ENCODE measurements around the gene CD2.

CD2 gene

DNA sequence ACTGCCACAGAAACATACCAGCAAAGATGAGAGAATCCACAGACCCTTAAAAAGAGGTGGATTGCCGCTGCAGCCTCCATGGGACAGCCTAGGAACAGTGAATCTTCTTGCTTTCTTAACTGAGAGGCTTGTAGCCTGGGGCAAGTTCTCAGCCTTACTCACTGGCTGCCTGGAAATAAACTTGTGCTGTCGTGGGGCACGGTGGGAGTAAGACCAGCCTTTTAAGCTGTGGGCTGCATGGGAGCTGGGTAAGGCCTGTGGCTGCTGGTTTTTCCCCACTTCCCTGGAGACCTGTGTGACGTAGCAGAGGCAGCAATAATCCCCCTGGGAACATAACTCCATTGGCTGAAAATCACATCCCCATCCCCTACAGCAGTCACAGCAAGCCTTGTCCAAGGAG is 30.8 kb downstream of the CD2 start:
- no peak for DNase-seq

DNA sequence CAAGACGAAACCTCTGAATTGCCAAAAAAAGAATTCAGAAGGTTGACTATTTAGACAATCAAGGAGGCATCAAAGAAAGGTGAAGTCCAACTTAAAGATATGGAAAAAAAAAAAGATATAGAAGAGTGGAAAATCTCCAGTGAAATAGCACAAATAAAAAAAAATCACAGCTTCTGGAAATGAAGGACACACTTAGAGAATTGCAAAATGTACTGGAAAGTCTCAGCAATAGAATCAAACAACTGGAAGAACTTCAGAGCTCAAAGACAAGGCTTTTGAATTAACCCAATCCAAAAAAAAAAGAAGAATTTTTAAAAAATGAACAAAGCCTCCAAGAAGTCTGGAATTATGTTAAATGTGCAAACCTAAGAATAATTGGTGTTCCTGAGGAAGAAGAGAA is 31.8 kb downstream of the CD2 start:
- DNase-seq: no peak

DNA sequence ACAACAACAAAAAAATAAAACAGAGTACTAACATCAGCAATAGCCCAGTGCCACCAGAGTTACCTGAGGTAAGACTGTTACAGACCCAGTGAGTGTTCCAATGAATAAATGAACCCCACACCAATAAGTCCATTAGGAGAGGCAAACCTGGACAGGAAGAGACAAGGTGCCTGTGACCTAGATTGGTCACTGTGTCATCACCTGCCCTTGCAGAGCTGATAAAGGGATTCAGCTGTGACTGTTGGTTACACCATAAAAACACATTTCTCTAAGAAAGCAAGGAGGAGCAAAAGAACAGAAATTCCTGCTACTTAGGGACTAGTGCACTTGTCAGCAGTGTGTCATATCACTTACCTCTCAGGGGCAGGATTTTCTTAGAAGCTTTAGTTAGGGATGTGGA is 37.5 kb downstream of the CD2 start:
- DNase-seq: no peak

DNA sequence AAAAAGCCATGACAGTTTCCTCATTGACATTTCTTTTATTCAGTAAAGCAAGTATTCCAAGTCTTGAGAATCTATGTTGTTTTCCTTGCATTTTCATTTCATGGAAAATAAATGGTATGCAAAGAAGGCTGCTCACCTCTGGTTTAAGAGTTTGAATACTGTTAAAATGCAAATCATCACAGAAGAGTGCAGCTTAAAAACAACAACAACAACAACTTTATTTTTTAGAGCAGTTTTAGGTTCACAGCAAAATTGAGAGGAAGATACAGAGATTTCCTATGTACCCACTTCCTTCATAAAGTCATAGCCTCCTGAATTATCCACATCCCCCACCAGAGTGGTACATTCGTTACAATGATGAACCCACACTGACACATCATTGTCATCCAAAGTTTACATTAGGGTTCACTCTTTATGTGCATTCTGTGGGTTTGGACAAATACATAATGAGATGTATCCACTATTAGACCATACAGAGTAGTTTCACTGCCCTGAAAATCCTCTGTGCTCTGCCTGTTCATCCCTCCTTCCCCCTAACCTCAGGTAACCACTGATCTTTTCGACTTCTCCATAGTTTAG is 39.2 kb downstream of the CD2 start:
- no peak for DNase-seq

DNA sequence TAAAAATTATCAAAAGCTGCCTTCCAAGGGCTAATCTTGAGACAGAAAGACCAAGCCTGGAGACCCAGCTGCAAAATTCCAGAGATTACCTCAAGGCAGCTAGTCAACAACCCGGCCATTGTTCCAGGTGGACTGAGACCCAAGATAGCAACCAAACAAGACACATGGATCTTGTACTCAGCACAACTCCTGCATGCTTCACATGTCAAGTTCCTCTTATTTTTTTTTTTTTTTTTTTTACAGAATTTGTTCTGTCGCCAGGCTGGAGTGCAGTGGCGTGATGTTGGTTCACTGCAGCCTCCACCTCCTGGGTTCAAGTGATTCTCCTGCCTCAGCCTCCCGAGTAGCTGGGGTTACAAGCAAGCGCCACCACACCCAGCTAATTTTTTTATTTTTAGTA is 40.1 kb downstream of the CD2 start:
- no peak for DNase-seq

DNA sequence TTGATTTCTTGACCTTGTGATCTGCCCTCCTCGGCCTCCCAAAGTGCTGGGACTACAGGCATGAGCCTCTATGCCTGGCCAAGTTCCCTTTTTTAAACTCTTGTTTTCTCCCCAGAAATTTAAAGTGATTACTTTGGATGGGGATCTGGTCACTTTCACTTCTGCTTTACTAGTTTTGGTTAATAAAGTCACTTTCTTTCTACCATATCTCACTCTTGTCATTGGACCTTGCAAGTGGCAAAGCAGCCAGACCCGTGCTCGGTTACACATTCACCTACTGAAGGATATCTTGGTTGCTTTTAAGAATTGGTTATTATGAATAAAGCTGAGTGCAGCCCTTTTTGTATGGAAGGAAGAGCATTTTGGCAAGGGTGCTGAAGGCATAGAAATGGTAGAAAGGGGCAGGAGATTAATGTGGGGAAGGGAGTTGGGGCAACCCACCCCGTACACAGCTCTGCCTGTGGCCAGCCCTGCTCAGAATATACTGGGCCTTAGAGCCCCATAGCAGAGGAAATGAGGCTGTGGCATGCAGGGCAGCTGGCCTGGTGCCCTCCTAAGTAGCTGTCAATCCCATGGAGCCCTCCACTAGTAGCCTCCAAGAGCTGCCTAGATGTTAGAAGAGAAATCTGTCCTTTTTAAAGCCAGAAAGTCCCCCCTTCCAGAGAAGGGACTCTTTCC is 40.7 kb downstream of the CD2 start:
- DNase-seq: no peak

DNA sequence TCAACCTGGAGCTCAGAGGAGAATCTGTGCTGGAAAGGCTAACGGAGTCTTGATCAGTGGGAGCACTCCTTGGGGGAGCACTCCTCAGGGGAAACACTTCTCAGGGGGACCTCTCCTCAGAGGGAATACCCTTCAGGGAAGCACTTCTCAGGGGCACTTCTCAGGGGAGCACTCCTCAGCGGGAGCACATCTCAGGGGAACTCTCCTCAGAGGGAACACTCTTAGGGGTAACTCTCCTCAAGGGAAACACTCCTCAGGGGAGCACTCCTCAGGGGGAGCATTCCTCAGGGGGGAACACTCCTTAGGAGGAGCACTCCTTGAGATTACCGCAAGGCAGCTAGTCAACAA is 41.2 kb downstream of the CD2 start:
- no peak for DNase-seq

DNA sequence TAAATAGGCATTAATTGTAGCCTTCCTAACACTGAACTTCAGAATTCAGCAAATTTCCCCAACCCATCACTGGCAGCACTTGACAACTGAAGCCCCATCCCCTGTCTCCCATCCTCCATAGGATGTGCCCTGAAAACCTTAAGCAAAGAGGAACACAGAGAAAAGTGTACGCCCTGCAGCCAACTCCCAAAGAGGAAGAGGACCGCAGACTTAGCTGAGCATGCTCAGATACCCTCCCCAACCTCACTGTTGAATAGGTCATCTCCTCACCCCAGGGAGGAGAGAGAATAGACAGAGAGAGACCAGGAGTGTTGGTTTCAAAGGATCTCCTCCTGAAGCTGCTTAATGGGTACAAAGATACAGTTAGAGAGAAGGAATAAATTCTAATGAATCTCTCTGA is 50.5 kb downstream of the CD2 start:
- DNase-seq: no peak

DNA sequence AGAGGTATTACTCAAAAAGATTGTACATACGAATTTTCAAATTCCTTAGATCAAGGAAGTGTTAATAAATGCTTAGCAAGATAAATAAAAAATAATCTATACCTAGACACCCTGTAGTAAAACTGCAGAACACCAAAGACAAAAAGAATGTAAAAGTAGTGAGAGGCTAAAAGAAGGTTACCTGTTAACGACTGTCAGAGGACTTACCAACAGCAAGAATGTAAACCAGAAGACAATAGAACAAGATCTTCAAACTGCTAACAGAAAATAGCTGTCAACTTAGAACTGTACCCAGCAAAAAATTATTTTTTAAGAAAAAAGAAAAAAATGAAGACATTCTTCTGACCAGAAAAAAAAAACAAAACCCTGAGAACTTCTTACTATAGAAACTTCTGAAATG is 51.2 kb downstream of the CD2 start:
- DNase-seq: no peak

DNA sequence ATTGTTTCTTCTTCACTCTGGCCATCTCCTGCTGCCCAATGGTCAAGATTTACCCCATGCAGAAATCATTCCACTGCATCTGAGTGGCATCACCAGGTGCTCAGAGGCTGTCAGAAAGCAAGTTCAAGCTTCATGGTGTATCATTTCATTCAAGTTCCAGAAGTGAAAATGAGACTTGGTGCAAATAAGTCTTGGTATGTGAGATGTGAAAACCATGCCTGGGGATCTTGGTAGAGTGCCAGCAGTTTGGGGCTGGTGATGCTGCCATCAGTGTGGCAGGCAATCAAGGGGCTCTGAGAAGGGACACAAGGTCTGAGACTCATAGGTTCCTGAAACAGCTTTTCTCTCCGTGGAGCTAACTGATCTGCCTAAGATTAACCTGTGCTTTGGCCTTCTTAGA is 52.0 kb downstream of the CD2 start:
- no peak for DNase-seq

DNA sequence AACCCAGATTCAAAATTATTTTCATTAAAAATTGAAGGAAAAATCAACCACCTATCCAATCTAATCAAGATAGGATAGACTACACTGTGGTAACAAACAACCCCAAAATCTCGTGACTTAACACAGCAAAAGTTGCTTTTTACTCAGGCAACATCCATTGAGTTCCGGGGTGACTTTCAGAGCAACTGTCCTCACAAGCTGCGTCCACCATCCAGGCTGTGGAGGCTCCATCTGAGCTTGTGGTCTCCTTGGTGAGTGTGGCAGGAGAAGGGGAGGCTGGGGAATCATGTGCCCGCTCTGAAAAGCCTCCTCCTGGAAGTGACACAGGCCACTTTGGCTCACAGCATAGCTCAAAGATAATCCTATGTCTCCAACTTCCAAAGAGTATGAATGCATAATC is 52.4 kb downstream of the CD2 start:
- no peak for DNase-seq

DNA sequence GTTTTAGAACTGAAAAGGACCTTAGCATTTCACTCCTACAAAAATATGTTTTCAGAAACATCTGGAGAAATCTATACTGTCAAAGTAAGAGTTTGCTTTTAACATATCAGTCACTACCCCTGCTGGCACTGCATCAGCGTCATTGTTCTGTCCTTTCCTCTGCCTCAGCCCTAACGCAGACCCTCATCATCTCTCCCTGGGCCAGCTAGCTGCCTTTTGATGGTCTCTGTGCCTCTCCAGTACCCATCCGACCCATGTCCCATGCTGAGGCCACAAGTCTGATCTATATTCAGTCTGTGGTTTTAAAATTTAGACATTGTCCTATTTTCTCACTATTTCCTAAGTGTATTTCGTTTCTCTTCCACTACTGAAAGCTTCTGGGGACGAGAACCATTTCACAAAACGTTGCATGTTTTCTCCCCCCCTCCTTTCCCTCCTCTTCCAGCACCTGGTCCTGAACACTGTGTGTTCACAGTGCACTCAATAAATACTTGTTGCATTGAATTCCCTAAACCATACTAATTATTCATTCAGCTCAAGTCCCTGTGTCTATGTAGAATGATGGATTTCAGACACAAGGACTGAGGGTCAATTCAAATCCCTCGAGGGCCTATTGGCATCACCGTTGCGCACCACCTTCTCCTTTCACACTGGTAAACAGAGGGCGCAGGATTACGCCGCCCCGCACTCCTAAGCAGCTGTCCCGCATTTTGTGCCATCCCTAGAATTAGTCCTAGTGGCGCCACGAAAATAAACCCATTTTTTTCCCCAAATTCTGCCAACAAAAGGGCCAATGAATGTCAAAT is 53.4 kb downstream of the CD2 start:
- no peak for DNase-seq

DNA sequence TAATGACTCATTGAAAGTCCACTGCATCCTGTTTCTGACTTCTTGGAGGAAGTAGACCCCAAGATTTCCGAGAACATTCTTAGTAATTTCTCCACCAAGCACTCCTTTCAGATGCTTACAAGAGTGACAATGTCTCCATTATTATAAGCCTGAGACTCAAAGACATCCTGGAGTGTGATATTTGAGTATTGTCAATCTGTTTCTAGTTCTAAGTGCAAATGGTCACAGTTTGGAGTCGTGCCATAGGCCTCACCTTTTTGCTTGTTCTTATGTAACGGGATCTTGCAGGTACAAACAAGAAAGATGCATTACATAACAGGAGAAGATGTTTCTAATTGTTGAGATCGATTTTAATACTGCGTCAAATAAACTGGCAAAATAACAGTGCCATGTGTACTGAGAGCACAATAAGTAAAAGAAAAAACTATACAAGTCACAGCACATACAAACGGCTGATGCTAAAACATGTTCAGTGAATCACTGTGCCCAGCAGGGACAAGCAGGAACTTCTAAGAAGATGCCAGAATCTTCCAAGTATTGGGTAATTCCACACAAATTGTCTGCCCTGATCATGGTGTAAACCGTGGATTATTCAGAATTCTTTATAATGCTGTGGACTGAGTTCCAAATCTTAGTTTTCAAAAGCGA is 54.1 kb downstream of the CD2 start:
- no peak for DNase-seq

DNA sequence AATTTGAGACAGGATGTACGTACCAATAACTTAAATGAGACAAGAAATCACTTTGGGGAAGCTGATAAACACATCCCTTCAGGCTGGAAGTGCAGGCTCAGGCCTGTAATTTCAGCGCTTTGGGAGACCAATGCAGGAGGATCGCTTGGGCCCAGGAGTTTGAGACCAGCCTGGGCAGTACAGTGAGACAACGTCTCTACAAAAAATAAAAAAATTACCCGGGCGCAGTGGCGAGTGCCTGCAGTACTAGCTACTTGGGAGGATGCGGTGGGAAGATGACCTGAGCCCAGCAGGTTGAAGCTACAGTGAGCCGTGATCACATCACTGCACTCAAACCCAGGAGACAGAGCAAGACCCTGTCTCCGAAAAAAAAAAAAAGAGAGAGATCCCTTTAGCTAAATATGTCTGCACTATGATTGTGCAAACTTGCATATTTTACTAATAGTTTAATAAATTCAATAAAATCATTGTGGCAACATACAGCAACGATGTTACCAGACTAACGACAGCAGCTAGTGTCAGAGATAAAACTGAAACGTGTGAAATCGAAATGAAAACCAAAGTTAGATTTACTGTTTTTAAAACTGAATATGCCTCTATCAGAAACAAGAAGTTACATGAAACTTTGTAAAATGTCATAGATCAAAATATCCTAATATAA is 54.7 kb downstream of the CD2 start:
- DNase-seq: no peak

DNA sequence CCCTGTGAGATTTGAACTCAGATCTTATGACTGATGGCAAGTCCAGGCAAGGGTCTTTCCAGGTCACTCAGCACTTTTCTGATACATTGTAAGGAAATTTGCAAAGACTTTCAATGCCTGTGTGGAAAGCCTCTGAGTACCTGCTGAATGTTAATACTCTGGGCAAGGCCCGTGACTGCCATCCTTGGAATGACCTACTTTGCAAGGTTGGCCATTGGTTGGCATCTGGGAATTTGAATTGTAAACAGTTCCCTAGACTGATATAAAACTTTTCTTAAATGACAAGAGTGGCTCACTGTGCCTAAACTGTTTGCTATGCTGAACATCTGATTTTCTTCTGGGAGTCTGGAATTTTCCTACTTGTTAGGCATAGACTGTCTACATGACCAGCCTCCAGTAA is 57.1 kb downstream of the CD2 start:
- no peak for DNase-seq

DNA sequence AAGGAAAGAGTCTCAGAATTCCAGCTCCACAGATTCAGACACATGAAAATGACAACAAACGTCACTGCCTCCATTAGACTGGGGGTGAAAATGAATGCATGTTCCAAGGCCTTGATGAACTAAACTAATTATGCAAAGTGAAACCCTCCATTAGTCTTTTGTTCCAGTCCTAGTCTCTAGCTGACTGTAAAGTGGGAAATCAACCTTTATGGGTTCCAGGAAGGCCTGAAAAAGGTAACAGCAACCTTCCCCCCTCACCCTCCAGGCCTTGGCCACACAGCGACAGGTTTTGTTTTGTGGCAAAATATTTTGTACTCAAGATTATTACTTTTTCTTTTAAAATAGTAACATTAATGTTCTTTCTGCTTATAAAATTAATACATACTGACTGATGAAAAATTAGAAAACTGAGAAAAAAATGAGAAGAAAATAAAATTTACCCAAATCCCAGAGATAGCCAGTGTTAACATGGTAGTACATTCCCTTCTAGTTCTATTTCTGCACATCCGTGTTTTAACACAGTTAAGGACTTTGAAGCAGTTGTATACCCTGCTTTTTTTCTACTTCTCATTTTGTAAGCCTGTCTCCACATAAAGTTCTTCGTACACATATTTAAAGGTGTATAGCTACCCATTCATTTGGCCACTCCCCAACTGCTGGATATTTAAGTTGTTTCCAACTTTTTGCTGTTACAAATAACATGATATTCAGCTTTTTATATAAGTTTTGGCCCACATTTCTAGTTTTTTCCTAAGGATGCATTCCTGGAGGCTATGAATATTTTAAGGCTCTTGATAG is 60.9 kb downstream of the CD2 start:
- no peak for DNase-seq

DNA sequence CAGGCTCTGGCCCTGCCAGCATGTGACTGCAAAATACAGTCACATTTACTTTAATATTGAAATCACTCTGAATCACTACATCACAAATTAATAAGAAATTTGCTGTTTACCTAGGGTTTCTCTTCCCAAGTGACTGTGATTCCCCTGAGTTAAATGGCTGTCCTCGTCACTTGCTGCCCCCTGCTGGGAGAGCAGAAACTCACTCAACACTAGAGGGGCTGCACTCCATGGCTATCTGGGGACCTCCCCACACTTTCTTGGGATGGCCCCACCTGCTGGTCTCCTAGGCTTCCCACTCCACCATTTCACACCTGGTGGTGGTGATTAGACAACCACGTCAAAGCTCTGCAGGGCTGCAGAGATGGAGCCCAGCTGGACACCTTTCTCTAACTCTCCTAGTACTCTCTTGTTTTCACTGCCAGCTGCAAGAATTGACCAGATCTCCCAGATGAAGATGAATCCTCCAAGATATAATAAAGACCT is 63.4 kb downstream of the CD2 start:
- peak; percentile 52 for DNase-seq
